ENCODE measurements around the gene RAN.

- no peak for TF ChIP-seq CTCF (conservative IDR thresholded peaks at IDR 0.05)
- TF ChIP-seq EZH2 (IDR thresholded peaks at IDR 0.05; ENCODE audit: low read depth), result no peak
Measured at GRCh38 chr12:130863298-130863697, 8.6 kb upstream of the RAN start.
